Regular cardiac myocyte (primary cell): ENCODE measurements around the gene PIK3R2. TPM values are rescaled to one million over a fixed set of nuclear protein-coding genes. Genes with fewer than 3 reads are reported as not detected.

ENCODE experiments used
- total RNA-seq: library from RNA; depleted of rRNA; stranded (reverse); fragments of >200 nt; gene quantifications from 2 replicates; pipeline ENCODE4 v1.2.3, GENCODE V29; 2014

PIK3R2 gene
- 11.1 and 11.3 TPM in 2 replicates for total RNA-seq

GRCh38 chr19:18152817-18153555, at the start of gene PIK3R2:
Gene PIK3R2 (plus strand): TSS chr19:18153163. CDS start chr19:18155880, 2,717 bp downstream.

GRCh38 chr19:18173572-18174288, 20.8 kb downstream of the PIK3R2 start, which contains the start of gene IFI30:
Gene IFI30 (plus strand): TSS chr19:18173813. CDS start chr19:18173842, 29 bp downstream.

DNA sequence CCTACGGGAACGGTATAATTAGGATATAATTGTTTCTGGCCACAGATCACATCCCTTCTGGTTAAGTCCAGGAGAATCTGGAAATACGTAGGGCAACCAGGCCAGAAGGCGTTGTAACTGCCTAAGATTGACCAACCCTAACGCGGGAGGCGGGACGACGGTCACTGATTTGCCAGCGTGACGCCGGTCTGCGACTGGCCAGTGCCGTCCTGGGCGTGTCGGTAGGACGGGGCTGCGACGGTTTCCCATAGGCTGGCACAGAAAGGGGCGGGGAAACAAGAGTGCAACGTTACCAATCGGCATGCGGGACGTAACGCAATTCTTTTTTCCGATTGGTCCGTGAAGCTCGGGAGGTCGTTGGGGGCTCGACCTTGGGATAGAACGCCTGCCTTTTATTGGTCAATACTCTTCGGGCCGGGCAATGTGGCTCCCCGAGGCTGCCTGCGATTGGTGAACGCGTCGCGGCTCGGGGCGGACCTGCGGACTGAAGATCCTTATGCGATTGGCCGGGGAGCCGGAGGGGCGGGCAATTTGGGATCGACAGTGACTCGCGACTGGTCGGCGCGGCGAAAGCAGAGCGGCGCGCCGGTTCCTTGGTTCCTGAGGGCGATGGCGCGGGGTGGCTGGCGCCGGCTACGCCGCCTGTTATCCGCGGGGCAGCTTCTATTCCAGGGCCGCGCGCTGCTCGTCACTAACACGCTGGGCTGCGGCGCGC, 39.9 kb downstream of the PIK3R2 start, which contains the start of gene MPV17L2:
TSS of gene MPV17L2 (plus strand) at position 546 of the 715 bp plus-strand sequence. CDS start at position 610, 64 bp downstream.

GRCh38 chr19:18203863-18204393, 51.0 kb downstream of the PIK3R2 start, which contains the start of gene RAB3A:
Gene RAB3A (minus strand): TSS chr19:18204042. CDS start chr19:18202740, 1,302 bp downstream.

Other genes starting within 250 kb of the PIK3R2 start
- gene CCDC124, start 220.1 kb upstream of the PIK3R2 start, total RNA-seq = 16.1 and 62.1 TPM in 2 replicates
- gene KCNN1, start 186.1 kb upstream of the PIK3R2 start, total RNA-seq = under 0.01 TPM in 1 of 2 replicates, not detected in the other
- gene ARRDC2, start 145.0 kb upstream of the PIK3R2 start, total RNA-seq = 12.3 and 19.4 TPM in 2 replicates
- 0.19 and 0.28 TPM in 2 replicates for gene IL12RB1, start 66.2 kb upstream of the PIK3R2 start, total RNA-seq
- gene MAST3, start 55.4 kb upstream of the PIK3R2 start, total RNA-seq = 2.1 and 3.1 TPM in 2 replicates
- 74.4 and 75.5 TPM in 2 replicates for gene IFI30, start 20.6 kb downstream of the PIK3R2 start, total RNA-seq
- gene MPV17L2, start 40.1 kb downstream of the PIK3R2 start, total RNA-seq = 12.1 and 22.0 TPM in 2 replicates
- 1.9 and 2.5 TPM in 2 replicates for gene RAB3A, start 50.9 kb downstream of the PIK3R2 start, total RNA-seq
- gene PDE4C, start 73.3 kb downstream of the PIK3R2 start, total RNA-seq = 4.2 and 28.8 TPM in 2 replicates
- 0.19 and 0.56 TPM in 2 replicates for gene IQCN, start 121.3 kb downstream of the PIK3R2 start, total RNA-seq
- 80.3 and 124 TPM in 2 replicates for gene JUND, start 128.5 kb downstream of the PIK3R2 start, total RNA-seq
- gene LSM4, start 169.9 kb downstream of the PIK3R2 start, total RNA-seq = 80.6 and 206 TPM in 2 replicates
- 31.1 and 61.2 TPM in 2 replicates for gene PGPEP1, start 187.4 kb downstream of the PIK3R2 start, total RNA-seq
- gene GDF15, start 233.0 kb downstream of the PIK3R2 start, total RNA-seq = 57.1 and 243 TPM in 2 replicates
- under 0.01 TPM in 1 of 2 replicates, not detected in the other for gene LRRC25, start 244.5 kb downstream of the PIK3R2 start, total RNA-seq